Measurements from ENCODE around the gene LHX6.

DNA sequence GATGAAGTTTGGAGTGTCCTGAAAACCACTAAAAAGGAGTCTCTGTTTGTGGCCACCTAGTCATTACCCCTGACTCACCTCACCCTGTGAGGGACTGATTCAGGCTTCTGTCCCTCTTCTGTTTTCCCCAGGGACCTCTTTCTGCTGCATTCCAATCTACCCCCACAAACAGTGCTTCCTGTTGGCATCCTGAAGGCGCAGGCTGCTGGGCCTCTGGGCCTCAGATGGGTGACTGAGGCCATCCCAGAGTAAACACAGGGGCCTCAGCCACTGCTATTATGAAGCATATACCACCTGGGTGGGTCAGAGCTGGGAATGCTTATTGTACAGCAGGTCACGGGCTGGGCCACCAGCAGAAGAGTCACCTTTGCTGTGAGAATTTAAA lies 49.1 kb downstream of the LHX6 start:
- TF ChIP-seq CTCF (IDR thresholded peaks at IDR 0.05) (no peak), POLR2A (IDR thresholded peaks at IDR 0.05) (no peak)
